Esophagus muscularis mucosa (tissue), 3 donors: ENCODE results near the gene MCM7.

Source experiments
- CTCF ChIP-seq, 3 experiments: fragments of 200-600 bp in 2 of 3; fragments of 450-650 bp in 1 of 3; sonication (generic) in 2 of 3; IDR thresholded peaks; one replicate each; pipeline ENCODE4 v1.5.1; 2017 to 2019; ENCODE audit warnings: antibody characterized with exemption in 3 of 3, mild to moderate bottlenecking in 2 of 3, moderate library complexity in 1 of 3
- POLR2A ChIP-seq: fragments of 450-650 bp; IDR thresholded peaks from one replicate; pipeline ENCODE4 v1.6.1; 2017; ENCODE audit warnings: antibody characterized with exemption, moderate library complexity, mild to moderate bottlenecking, low read depth
- POLR2AphosphoS5 ChIP-seq, 2 donors: sonication (generic); formaldehyde crosslinking; IDR thresholded peaks; one replicate each; pipeline ENCODE4 v1.6.1; 2017; ENCODE audit warnings: antibody characterized with exemption in 2 of 2

- TF ChIP-seq CTCF (IDR thresholded peaks at IDR 0.05) (no peak), POLR2A (no peak), POLR2AphosphoS5 (IDR thresholded peaks at IDR 0.05) (no peak)
These were observed 49.6 kb downstream of the MCM7 start for GRCh38 chr7:100051611-100052010.
